Neural progenitor cell (in vitro differentiated cells): Measurements from ENCODE around the gene ERMAP.

ENCODE experiments used
- CTCF ChIP-seq: fragments of 200-600 bp; sonication (generic); IDR thresholded peaks from 2 replicates; pipeline ENCODE4 v1.5.1; 2017; ENCODE audit warnings: antibody characterized with exemption, mild to moderate bottlenecking
- EZH2 ChIP-seq: fragments of 200-600 bp; sonication (generic); IDR thresholded peaks from 2 replicates; pipeline ENCODE4 v1.6.1; 2017; ENCODE audit warnings: antibody characterized with exemption, mild to moderate bottlenecking, moderate library complexity
- EZH2phosphoT487 ChIP-seq: fragments of 200-600 bp; sonication (generic); IDR thresholded peaks from 2 replicates; pipeline ENCODE4 v1.6.1; 2017; ENCODE audit warnings: antibody characterized with exemption

- TF ChIP-seq CTCF: no peak
- no peak for TF ChIP-seq EZH2
- no peak for TF ChIP-seq EZH2phosphoT487
Observed at GRCh38 chr1:42820813-42821212, 3.9 kb downstream of the ERMAP start.
